Loucy (cell line): ENCODE results near the gene CFAP97D2.

ENCODE experiments used
- H2AFZ ChIP-seq: fragments of 200-600 bp; sonication (generic); 2 replicates; pipeline ENCODE4 v1.6.0; 2016; ENCODE audit warnings: antibody characterized with exemption, mild to moderate bottlenecking, low read length, moderate library complexity
- H3F3A ChIP-seq: fragments of 200-600 bp; 2 replicates; pipeline ENCODE4 v1.6.0; 2016; ENCODE audit warnings: antibody characterized with exemption, low read depth, mild to moderate bottlenecking
- H3K27me3 ChIP-seq: fragments of 200-600 bp; sonication (generic); 2 replicates; pipeline ENCODE4 v1.6.1; 2014; ENCODE audit warnings: low read length, mild to moderate bottlenecking; ENCODE audit not compliant: insufficient read depth, poor library complexity, severe bottlenecking
- H3K36me3 ChIP-seq: fragments of 200-600 bp; sonication (generic); 2 replicates; pipeline ENCODE4 v1.6.1; 2016; ENCODE audit warnings: low read length; ENCODE audit not compliant: insufficient read depth
- H3K4me1 ChIP-seq: fragments of 200-600 bp; sonication (generic); 2 replicates; pipeline ENCODE4 v1.5.1; 2014; ENCODE audit warnings: low read length, mild to moderate bottlenecking; ENCODE audit not compliant: insufficient read depth, poor library complexity, severe bottlenecking
- H3K4me2 ChIP-seq: fragments of 200-600 bp; sonication (generic); 2 replicates; pipeline ENCODE4 v1.6.0; 2014; ENCODE audit warnings: antibody characterized with exemption, low read length, low read depth, mild to moderate bottlenecking; ENCODE audit not compliant: poor library complexity, severe bottlenecking
- H3K4me3 ChIP-seq: fragments of 200-600 bp; sonication (generic); 2 replicates; pipeline ENCODE4 v1.5.1; 2014; ENCODE audit warnings: low read length, mild to moderate bottlenecking, mixed read lengths; ENCODE audit not compliant: poor library complexity, severe bottlenecking
- H3K79me2 ChIP-seq: fragments of 200-600 bp; sonication (generic); 2 replicates; pipeline ENCODE4 v1.6.1; 2014; ENCODE audit warnings: low read length; ENCODE audit not compliant: insufficient read depth
- H3K9ac ChIP-seq: fragments of 200-600 bp; sonication (generic); 2 replicates; pipeline ENCODE4 v1.6.0; 2014; ENCODE audit warnings: mild to moderate bottlenecking, low read depth, low read length, moderate library complexity; ENCODE audit not compliant: poor library complexity, severe bottlenecking
- H3K9me2 ChIP-seq: fragments of 200-600 bp; sonication (generic); replicated peaks from 2 replicates; pipeline ENCODE4 v1.6.1; 2016; ENCODE audit warnings: low read depth, low read length, mixed read lengths
- H3K9me3 ChIP-seq: fragments of 200-600 bp; sonication (generic); 2 replicates; pipeline ENCODE4 v1.6.1; 2014; ENCODE audit warnings: mild to moderate bottlenecking, antibody characterized with exemption, low read length, low read depth; ENCODE audit not compliant: insufficient read depth
- H4K20me1 ChIP-seq: fragments of 200-600 bp; sonication (generic); 2 replicates; pipeline ENCODE4 v1.6.0; 2014; ENCODE audit warnings: antibody characterized with exemption, low read length, mild to moderate bottlenecking; ENCODE audit not compliant: insufficient read depth, poor library complexity, severe bottlenecking
- EZH2phosphoT487 ChIP-seq: fragments of 200-600 bp; IDR thresholded peaks from 2 replicates; pipeline ENCODE4 v1.6.1; 2018; ENCODE audit warnings: antibody characterized with exemption, mild to moderate bottlenecking, moderate library complexity, borderline replicate concordance
- TF ChIP-seq, protein P1 (sequence below): fragments of 200-600 bp; sonication (generic); conservative IDR thresholded peaks from 2 replicates; pipeline ENCODE4 v1.5.1; 2014; ENCODE audit warnings: mild to moderate bottlenecking, antibody characterized with exemption, low read length

CFAP97D2 gene

GRCh38 chr13:114228176-114228575, 49.1 kb downstream of the CFAP97D2 start:
- Histone ChIP-seq H3K9me2 (no peaks in the 10 kb centered on the region), H2AFZ (no peak overlapping the region), H3K4me2 (no peak overlapping the region), H4K20me1 (no peaks in the 10 kb centered on the region), H3K9me3 (no peaks in the 10 kb centered on the region), H3K36me3 (no peaks in the 10 kb centered on the region), H3F3A (no peaks in the 10 kb centered on the region), H3K4me3 (no peak overlapping the region), H3K79me2 (no peaks in the 10 kb centered on the region), H3K9ac (no peak overlapping the region), H3K4me1 (peaks cover 32% of the 10 kb centered on the region), H3K27me3 (no peaks in the 10 kb centered on the region)
- no peak for TF ChIP-seq EZH2phosphoT487
- TF ChIP-seq, protein P1, sequence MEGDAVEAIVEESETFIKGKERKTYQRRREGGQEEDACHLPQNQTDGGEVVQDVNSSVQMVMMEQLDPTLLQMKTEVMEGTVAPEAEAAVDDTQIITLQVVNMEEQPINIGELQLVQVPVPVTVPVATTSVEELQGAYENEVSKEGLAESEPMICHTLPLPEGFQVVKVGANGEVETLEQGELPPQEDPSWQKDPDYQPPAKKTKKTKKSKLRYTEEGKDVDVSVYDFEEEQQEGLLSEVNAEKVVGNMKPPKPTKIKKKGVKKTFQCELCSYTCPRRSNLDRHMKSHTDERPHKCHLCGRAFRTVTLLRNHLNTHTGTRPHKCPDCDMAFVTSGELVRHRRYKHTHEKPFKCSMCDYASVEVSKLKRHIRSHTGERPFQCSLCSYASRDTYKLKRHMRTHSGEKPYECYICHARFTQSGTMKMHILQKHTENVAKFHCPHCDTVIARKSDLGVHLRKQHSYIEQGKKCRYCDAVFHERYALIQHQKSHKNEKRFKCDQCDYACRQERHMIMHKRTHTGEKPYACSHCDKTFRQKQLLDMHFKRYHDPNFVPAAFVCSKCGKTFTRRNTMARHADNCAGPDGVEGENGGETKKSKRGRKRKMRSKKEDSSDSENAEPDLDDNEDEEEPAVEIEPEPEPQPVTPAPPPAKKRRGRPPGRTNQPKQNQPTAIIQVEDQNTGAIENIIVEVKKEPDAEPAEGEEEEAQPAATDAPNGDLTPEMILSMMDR, result no peak

DNA sequence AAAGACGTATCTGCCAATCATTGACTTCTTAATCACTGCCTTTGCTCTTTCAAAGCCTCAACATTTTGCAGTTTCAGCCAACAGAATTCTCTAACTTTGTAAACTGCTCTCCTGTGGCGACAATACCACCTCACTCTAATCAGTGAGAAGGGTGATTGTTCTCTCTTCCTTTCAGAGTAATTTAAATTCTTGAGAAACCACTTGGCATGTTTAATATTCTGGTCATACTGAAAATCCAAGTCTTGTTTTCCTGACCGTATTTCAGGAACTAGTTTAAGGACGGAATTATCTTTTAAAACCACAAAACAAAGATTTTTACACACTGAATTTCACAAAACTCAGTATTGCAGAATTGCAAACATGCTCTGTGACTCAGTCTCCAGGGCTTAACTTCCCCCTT, 50.4 kb downstream of the CFAP97D2 start:
- H3K9me3 ChIP-seq, result no peaks in the 10 kb centered on the region
- H3K9me2 ChIP-seq, result no peaks in the 10 kb centered on the region
- no peak overlapping the region for H2AFZ ChIP-seq
- no peak overlapping the region for H3K9ac ChIP-seq
- no peaks in the 10 kb centered on the region for H3K27me3 ChIP-seq
- no peak overlapping the region for H3K4me3 ChIP-seq
- no peaks in the 10 kb centered on the region for H3K36me3 ChIP-seq
- no peaks in the 10 kb centered on the region for H3K79me2 ChIP-seq
- H3K4me1 ChIP-seq, result peaks cover 27% of the 10 kb centered on the region
- H4K20me1 ChIP-seq, result no peaks in the 10 kb centered on the region
- H3F3A ChIP-seq, result peaks cover 8% of the 10 kb centered on the region
- no peak overlapping the region for H3K4me2 ChIP-seq
- TF ChIP-seq, protein P1, result no peak
- TF ChIP-seq EZH2phosphoT487, result no peak

GRCh38 chr13:114230117-114230516, 51.1 kb downstream of the CFAP97D2 start:
- H3K9me3 ChIP-seq, result no peaks in the 10 kb centered on the region
- H3K9ac ChIP-seq, result no peak overlapping the region
- H3F3A ChIP-seq, result peaks cover 8% of the 10 kb centered on the region
- peaks cover 22% of the 10 kb centered on the region for H3K4me1 ChIP-seq
- H2AFZ ChIP-seq, result no peak overlapping the region
- no peaks in the 10 kb centered on the region for H3K27me3 ChIP-seq
- no peaks in the 10 kb centered on the region for H3K36me3 ChIP-seq
- H3K4me2 ChIP-seq, result no peak overlapping the region
- TF ChIP-seq, protein P1, result no peak
- TF ChIP-seq EZH2phosphoT487, result no peak
- no peak overlapping the region for H3K4me3 ChIP-seq
- no peaks in the 10 kb centered on the region for H4K20me1 ChIP-seq
- peaks cover under 1% of the 10 kb centered on the region for H3K79me2 ChIP-seq
- no peaks in the 10 kb centered on the region for H3K9me2 ChIP-seq
